ENCODE measurements around the gene DST. TPM values are rescaled to one million over a fixed set of nuclear protein-coding genes. Genes with fewer than 3 reads are reported as not detected.
"Not testable (repeated sequence)": the region's sequence is repeated elsewhere in the genome, so short reads cannot be mapped to it uniquely, and the experiment has no call there.

DST gene
- total RNA-seq, 1 donor from 2014 or later, result 147 TPM

DNA sequence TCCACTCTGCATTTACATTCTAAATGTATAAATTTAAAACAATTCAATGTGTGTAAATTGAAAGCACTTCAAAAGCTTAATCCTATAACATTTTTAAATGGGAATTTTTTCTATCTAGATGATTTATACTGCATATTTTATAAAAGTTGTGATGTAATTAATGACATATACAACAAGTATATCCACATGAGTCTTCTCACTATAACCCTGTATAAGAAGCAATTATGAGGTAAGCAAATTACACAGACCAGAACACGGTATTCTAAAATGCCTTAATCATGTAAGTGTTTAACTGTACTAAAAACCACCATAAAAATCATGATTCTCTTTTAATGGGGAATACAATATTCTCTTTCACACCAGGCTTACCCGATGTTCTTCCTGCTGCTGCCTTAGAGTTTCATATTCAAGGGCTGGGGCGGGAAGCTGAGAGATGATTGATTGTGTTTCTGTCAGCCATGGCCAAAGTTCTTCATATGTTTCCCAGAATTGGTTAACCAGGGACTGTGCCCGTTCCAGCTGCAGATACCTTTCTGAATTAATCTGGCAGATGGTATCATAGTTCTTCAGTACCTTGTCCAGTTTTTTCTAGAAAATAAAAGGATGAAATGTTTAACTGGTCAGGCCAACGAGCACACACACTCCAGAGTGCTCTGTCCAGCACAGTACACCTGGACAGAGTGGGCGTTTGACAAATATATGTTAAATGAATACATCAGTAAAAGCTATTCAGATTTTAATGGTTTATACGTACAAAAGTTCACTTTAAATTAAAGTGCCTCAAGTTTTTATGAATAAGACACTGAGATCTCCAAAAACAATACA, 127.4 kb downstream of the DST start:
- ATAC-seq, result no peak

DNA sequence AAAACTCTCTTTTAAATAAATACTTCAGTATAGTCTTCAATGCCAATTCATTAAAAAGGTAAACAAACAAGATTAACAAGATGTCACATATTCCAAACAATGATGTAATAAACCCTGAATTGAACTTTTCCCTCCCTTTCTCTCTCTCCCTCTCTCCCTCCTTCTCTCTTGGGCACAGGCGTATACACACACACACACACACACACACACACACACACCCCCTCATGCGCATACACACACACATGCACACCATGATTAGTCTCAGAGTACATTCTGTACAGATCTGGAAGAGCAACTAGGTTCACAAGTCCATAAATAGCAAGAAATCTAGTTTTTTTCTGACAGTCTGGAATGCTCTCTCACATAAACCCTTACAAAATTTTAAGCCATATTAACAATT, 128.3 kb downstream of the DST start:
- no peak for ATAC-seq

DNA sequence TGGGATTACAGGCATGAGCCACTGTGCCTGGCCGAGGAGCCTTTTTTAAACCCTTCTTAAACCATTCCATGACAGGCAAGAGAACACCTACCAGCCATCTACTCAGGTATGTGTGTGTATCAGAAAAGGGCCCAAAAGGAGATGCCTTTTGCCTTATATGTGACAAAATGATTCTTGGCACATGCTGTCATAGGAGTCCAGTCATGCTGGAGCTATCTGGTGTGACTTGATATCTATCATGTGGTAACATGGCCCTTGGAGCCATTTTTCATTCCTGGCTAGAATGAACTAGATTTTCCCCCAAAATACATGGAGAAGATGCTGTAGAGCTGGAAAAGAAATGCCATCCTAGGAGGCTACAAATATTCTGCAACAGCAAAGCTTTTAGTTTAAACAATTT, 129.1 kb downstream of the DST start:
- ATAC-seq, result no peak

- no peak for ATAC-seq
These were observed 131.1 kb downstream of the DST start for GRCh38 chr6:56511591-56511990.

DNA sequence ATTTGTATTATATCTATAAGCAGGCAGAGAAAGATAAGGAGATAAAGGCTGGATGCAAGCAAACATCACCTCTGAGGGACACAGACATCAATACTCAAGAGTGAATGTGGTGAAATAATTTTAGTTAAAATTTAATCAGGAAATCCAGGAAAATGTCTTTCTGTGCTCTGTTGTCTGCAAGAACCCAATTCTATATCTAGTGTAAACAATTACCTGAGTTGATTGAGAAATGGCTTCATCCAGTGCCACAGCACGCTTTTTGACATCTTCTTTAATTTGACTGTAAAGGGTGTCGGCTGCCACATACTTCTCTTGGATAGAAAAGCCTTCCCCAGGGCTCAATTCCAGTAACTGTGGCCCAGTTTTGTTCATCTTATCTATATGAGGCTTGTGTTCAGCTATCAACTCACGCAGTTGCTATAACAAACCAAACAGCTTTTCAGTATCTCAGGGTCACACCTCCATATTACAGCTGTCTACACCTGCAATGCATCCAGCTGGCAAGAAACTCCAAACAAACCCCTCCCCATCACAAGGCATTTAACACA, 131.6 kb downstream of the DST start:
- ATAC-seq, result no peak

DNA sequence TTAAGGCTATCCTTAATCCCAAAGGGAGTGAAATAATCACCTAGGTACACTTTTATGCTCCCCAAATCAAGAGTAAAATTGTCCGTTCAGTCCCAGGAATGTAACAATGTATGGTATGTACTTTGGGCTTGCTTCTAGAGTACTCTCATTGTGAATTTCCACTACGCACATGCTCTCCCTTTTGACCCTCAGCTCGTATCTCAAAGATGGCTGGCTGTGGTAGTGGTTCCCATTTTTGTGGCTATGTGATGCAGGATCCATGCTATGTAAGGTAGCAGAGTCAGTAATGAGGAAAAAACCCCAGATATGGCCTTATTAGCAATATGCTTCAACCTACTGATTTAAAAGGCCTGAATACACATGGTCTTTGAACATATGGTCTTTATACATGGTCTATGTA, 133.7 kb downstream of the DST start:
- no peak for ATAC-seq

DNA sequence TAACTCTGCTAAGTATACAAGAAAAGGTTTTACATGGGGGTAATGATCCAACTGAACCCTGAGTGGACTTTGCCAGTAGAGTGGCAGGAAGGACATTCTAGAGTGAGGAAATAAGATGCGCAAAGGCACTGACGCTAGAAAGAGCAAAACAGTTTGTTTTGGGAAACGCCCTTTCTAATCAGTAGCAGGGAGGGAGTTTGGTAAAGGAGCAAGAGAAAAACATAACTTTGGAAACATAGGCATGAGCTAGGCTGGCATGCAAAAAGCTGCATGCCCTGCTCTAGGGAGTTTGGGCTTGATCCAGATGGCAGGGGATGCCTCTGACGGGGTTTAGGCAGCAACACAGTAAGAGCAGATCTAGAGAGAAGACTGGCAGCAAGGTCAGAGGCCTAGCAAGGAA, 135.2 kb downstream of the DST start:
- no peak for ATAC-seq

- ATAC-seq, result no peak
These were observed 137.0 kb downstream of the DST start for GRCh38 chr6:56505512-56506260.

GRCh38 chr6:56501993-56502392, 140.7 kb downstream of the DST start:
- ATAC-seq, result no peak

DNA sequence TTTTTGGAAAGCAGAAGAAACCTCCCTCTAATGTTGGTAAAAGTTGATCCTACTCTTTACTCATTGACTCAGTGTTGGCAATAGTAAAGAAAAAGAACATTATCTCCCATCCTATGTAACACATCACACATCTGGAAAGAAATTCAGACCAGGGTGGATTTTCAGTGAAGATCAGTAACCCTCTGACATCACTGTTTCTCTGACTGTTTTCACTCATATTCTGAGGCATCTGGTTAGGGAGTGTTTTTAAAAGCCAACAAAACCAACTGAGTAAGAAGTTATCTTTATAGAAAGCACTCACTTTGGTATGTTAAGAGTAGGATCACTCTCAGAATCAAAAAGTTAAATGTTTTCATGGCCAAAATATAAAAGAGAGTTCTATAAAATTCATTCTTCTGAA, 143.6 kb downstream of the DST start:
- ATAC-seq, result no peak

DNA sequence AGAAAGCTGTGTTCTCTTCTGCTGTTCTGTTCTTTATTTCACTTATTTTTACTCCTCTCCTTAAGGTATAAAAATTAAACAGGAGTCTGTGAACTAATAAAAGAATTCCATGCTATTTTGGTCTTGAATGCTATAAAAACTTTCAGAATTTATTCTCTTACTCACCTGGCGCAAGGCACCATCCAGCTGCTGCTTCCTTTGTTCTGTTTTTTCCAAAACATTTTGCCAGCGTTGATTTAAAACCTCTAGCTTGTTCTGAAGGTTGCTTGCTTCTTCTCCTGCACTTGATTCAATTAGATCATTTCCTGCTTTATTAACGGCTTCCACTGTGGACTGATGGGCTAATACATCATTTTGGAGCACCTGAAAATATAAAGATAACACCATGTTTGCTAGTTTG, 145.0 kb downstream of the DST start:
- ATAC-seq, result no peak

GRCh38 chr6:56497240-56497639, 145.4 kb downstream of the DST start:
- no peak for ATAC-seq

DNA sequence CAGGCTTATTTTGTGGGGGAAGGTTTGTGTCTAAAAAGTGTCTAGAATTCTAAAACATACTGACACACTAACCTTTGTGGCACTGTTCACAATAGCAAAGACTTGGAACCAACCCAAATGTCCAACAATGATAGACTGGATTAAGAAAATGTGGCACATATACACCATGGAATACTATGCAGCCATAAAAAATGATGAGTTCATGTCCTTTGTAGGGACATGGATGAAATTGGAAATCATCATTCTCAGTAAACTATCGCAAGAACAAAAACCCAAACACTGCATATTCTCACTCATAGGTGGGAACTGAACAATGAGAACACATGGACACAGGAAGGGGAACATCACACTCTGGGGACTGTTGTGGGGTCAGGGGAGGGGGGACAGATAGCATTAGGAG, 146.0 kb downstream of the DST start:
- not testable (repeated sequence) for ATAC-seq

GRCh38 chr6:56495654-56496053, 147.0 kb downstream of the DST start:
- ATAC-seq, result no peak

GRCh38 chr6:56491606-56492328, 150.9 kb downstream of the DST start:
- no peak for ATAC-seq

GRCh38 chr6:56490993-56491392, 151.7 kb downstream of the DST start:
- ATAC-seq, result peak; percentile 79

- no peak for ATAC-seq
These were observed 153.1 kb downstream of the DST start for GRCh38 chr6:56489559-56489958.

DNA sequence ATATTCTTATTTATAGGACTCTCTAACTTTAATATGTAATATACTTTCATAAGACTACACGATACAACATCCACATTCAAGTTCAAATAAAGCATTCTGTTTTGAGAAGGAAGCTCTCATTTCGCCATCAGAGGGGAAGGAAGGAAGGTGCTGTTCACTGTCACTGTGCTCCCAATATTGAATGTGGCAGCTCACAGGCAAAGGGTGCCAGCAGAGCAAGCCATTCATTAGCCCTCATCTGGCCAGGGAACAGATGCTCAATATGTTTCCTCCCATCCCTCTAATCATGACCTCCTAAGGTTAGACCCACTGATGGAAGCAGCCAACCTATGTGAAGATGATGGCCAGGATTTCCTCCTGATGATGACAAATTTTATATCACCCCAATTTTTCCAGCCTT, 154.4 kb downstream of the DST start:
- ATAC-seq, result no peak

DNA sequence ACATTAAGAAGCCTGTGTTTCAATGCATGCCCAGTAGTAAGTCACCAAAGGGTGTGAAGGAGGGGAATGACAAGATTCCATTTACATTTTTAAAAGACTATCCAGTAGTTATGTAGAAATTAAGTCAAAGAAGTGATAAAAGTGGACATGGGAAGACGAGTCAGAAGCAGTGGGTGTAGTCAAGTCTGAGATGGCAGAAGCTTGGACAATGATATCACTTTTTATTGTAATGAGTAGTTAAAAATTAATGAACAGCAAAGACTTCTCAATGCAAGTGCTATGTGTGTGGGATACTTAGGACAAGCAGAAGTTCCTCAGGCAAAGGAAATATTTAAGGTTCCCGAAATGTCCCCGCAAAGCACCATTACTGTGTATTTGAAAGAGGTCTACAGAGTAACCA, 156.0 kb downstream of the DST start:
- ATAC-seq, result no peak

GRCh38 chr6:56484669-56485068, 158.0 kb downstream of the DST start:
- ATAC-seq, result no peak

DNA sequence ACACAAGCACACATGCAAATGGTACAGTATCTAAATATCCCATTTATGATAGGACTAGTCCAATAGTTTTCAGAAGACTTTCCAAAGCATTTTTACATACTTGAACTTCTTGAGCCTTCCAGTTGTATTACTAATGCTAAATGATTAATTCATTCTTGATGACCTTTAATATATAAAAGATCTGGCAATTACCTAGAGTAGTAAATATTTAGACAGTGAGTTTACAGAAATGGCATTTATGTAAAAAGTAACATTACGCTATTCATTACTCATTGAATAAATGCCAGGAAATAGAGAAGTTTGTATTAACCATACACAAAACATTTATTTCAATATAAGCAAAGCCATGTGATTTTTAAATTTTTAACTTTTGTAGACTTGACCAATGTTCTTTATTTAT, 158.8 kb downstream of the DST start:
- no peak for ATAC-seq

DNA sequence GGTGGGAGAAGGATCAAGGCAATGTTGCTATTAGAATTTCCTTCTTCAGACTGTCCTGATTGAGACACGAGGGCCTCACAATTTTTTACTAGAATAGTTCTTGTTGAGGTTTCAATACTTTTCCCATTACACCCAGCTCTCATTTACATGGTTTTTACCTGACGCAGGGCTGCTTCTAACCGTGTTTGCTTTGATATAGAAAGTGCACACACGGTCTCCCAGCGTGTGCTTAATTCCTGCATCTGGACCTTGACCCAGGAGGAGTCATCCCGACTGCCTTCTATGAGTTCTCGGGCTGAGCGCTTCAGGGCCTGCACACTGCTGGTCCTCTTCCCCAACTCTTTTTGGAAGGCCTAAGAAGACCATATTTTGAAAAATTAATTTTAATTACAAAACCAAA, 160.2 kb downstream of the DST start:
- no peak for ATAC-seq

- ATAC-seq, result no peak
These were observed 160.7 kb downstream of the DST start for GRCh38 chr6:56481957-56482356.

Measured in esophagus mucosa (tissue), 1 donor.